GM19452 (cell line): ENCODE results near the gene NREP.
"Not testable (repeated sequence)": the region's sequence is repeated elsewhere in the genome, so short reads cannot be mapped to it uniquely, and the experiment has no call there.

Experiments used
- ATAC-seq: cut with Tn5 transposase; IDR thresholded peaks from one replicate; pipeline ENCODE4 v1.9.1; 2021; ENCODE audit not compliant: unreplicated experiment

NREP gene

DNA sequence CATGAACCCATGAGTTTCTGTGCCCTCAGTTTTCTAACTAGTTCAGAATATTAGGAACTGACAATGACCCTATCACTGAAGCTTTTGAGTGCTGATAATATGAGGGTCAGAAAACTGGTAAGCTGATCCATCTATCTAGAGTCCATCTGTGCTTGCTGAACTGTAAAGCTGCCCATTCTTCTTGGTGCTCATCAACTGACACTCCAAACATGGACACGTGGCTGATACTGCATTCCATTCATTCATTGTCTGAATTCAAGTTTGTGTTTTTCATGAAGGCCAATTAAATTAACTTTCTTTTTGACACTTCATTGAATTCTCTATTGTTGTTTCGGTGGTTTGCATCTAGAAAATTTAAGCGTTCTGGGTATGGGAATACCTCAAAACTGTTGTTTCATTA lies 17.6 kb downstream of the NREP start:
- no peak for ATAC-seq

DNA sequence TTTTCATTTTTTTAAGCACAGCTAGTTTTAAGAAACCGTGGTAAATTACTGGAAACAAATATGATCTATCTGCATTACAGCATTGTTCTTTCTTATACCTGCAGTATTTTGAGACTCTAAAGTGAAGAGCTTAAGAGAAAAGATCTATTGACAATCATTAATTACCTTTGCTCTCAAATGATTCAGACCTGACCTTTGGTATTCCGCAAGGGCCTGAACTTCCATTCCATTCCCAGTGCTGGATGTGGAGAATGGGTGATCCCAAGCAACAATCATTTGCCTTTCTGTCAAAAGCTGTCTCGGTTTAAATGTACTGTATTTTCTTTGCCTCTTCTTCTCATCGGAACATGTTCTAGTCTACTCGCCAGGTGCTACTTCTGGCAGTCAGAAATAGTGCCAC lies 18.9 kb downstream of the NREP start:
- no peak for ATAC-seq

DNA sequence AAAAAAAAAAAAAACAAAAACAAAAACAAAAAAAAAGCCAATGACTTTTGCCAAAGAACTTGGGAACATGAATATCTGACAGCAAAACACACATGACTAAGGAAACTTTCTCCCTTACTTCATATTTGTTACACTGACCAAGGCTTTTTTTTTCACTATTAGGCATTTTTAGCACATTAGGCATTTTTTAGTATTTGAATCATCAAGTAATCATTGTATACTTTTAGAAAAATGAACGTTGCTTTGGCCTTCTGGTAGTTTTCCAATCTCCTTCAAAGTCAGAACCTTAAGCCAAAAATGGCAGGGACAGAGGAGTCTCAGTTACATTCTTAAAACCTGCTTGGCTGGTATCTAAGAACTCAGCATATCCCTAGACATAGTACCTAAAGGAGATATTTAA lies 19.3 kb downstream of the NREP start:
- ATAC-seq: no peak

DNA sequence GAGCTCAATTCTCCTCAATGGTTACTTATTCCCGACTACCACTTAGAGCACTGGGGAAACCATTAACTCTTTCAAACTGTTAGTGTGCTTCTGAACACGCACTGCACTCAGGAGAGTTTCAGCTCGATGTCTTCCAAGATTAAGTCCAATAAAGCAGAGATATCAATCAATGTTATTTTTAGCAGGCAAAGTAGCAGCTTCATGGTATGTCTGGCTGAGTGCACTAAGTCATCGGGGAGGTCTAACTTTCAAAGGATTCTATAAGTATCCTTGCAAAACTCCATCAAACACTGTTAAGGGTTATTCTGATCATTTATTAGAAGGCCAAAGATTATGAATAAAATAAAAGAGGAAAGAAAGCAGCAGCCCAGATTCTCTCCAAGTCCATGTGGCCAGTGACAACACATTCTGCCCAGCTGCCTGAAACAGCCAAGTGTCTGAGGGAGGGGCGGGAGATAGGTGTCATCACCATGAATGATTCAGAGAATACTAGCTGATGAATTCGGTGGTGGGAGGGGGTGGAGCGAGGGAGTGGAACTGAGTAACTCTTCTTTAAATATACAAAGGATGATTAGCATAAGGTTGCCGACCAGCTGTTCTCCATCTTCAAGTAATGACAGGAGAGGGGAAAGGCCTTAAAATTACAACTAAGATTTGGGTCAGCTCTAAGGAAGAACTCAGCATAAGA lies 21.3 kb downstream of the NREP start:
- no peak for ATAC-seq

DNA sequence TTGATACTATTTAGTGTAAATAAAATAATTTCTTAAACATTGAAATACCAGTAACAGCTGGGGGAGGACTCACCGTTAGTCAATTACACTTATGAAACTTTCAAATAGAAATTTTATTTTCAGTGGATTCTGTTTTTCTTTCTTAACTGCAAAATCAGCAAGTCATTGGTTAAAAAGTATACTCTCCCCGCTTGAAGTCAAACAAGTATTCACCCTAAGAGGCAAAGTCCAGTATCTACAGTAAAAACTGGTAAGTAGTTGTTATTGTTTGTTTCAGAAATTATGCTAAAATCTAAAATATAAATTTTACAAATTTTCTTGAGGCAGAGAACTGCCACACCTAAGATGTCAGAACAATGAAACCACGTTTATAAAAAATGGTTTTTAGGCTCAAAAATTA lies 22.4 kb downstream of the NREP start:
- ATAC-seq: no peak

DNA sequence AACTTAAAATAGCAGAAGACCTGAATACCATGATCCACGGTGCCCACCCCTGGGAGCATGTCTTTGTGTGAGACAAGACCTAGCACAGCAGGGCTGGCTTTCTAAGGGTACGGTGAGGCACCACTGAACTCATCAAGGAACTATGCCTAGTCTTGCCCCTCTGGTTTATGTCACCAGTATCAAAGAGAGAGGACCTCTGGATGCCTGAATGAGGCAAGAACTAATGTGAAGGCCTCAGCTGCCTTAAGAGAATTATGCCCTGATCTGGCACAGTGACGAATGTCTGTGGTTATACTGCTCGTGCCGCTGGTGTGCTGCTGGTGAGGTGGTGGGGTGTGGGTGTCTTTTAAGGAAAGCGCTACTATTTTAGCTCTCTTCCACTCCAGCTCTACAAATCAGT lies 23.0 kb downstream of the NREP start:
- no peak for ATAC-seq

DNA sequence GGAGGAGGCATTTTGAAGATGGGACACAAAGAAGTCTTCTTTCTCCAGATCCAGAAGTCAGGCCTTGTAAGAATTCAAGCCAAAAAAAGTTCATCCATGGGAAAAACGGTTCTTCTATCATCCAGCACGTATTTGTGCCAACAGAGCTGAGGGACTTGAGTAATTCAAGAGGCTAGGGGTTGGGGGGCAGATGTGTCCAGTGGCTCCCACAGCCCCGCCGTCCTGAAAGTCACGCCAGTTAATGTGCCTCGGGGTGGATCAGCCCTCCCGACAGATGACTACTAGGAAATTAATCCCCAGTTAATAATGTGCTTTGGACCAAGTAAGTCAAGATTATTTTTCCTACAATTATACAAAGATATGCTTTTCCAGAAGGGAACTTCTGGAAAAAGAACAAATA lies 23.4 kb downstream of the NREP start:
- no peak for ATAC-seq

DNA sequence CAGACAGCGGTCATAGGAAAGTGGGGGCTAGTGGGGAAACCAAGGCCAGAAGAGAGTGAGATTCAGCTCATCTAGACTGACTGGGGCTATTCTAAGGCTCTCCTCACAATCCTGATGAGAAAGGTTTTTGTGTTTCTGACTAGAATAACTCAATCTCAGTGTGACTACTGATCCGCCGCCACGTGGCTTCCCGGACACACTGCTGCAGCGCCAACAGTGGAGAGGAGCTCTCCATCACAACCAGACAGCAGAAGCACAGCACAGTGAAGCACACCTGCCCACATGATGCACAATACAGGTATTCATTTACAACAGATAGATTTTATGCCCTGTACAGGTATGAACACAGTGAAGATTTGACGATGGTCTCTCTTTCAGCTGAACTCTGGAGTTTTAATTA lies 25.4 kb downstream of the NREP start:
- ATAC-seq: no peak

DNA sequence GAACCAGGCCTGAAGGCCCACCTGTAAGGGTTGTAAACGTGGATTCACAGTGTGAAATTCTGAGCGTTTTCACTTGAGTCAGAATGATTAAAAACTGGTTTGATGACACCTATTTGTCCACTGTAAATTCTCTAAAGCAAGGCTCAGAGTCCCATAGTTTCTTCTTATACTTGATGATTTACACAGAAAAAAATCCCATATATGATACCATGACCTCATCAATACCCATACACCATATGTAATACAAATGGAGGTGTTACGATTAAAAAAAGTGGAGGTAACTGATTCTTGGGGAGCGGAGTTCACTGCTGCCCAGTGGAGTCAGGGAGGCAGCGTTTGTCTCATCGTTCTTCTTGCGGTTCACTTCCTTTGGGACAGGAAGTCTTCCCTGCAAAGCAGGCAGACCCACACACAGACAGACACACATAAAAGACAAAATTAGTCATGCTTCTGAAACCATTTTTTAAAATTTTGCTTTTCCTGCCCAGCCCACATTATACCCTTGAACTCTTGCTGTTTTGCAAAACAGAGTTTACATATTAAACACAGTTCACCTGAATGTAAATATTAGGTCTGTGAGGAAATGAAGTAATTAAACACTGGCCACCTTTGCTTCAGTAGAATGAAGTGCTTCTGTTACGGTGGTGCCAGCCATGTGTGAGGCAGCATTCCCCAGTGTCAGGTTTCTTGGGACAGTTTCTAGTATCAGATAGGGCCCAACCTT lies 26.2 kb downstream of the NREP start:
- no peak for ATAC-seq

DNA sequence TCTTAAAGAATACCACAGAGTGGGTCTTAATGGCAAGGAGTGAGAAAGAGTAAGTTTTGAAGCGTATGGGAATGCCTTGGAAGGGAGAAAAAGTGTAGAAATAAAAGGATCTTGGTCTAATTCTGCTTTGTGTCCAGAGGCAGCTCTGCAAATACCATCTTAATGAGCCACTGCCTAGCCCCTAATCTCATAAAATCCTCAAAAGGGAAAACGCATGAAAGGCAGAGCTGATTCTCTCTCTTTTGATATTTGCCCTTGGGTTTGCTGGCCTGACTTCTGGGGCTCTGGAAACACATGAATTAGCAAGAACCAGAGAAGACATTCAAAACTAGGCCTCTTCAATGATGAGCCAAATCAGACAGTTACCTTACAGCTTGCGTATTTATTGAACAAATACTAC lies 28.1 kb downstream of the NREP start:
- no peak for ATAC-seq

DNA sequence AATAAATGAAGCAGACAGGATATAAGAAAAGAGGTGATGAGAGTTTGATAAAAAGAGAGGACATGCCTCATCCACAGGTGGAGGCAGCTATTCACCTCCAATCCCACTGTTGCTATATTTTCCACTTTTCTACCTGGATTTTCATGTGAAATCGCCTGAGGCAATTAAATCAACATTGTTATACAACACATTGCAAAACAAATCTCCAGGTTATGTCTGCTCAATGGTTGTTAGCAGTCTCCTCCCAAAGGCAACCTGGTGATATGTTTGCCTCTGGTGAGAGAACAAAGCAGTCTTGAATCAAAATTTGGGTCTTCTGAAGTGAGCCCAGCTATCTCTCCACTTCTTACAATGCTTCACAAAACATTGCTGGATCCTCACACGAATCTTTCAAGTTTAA lies 30.0 kb downstream of the NREP start:
- no peak for ATAC-seq

DNA sequence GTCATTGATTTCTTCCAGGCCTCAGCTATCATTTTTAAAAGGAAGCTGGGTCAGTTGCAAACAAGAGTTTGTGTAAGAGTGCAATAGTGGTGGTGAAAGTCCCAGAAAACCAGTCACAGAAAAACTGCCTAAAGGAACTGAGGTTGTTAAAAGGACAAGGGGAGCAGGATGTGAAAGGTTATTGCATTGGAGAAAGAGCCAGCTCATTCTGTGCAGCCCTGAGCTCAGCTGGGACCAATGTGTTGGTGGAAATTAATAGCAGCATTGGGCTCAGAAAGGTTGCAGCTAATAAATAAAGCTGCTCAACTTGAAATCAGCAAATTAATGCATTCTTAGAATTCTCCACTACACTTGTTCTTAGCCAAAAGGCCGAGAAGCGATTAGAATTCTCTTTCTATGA lies 34.9 kb downstream of the NREP start:
- ATAC-seq: no peak

DNA sequence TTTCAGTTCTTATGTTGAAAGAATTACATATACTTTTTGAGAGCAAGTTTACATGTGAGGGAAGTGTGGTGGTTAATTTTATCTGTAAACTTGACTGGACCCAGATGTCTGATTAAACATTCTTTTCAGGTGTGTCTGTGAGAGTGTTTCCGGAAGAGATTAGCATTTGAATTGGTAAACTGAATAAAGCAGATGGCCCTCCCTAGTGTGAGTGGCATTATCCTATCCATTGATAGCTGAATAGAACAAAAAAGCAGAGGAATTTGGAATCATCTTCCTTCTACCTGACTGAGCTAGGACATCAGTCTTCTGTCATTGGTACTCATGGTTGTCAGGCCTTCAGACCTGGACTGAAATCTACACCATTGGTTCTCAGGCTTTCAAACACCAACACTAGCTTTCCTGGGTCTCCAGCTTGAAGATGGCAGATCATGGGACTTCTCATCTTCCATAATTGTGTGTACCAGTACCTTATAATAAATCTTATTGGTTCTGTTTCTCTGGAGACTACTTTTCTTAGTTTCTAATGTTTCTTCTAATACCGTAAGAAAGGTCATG lies 36.6 kb downstream of the NREP start:
- ATAC-seq: no peak

DNA sequence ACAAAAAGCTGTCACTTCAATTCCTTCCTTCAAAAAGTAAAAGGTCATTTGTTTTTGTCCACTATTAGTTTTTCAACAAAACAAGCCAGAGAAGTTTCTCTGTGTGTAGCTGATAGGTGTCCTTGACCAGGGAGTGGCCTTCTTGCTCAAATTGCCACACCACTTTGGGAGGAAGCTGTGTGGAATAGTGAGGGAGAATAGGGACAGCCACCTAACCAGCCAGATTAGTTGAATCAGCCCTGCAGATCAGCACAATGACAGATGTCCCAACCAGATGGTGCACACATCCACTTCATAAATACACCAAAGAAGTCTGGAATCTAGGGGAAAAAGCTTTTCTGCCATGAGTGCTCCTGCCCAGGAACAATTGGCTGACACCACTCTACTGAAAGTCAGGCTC lies 37.2 kb downstream of the NREP start:
- ATAC-seq: no peak

DNA sequence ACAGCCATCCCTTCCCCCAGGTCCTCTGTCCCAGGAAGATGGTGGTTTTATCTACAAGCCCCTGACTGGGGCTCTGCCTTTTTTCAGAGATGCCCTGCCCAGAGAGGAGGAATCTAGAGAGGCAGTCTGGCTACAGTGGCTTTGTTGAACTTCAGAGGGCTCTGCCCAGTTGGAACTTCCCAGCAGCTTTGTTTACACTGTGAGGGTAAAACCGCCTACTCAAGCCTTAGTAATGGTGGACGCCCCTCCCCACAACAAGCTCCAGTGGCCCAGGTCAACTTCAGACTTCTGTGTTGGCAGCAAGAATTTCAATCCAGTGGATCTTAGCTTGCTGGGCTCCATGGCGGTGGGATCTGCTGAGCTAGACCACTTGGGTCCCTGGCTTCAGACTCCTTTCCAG lies 40.2 kb downstream of the NREP start:
- ATAC-seq: not testable (repeated sequence)

DNA sequence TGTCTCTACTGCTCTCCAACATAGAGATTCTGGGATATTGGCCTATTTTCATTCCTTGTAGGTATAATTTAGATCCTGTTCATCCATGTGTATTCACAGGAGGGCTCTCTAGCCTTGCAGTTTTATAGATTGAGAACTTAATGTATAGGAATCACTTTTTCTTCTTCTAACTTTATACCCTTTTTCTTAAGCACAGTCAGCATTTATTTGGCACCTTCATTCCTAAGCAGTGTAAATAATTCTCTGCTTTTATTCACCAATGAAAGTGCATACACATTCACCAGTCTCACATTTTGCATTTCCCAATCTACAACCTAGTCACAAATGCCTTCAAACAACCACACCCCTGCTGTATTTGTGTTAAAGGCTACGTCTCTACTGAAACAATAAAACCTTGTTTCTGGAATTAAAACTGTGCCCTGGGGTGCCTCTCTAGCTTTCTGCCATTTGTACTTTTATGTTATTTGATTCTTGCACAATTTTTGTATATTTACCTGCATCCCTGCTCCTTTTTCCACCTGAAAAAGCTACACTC lies 49.3 kb downstream of the NREP start:
- no peak for ATAC-seq

DNA sequence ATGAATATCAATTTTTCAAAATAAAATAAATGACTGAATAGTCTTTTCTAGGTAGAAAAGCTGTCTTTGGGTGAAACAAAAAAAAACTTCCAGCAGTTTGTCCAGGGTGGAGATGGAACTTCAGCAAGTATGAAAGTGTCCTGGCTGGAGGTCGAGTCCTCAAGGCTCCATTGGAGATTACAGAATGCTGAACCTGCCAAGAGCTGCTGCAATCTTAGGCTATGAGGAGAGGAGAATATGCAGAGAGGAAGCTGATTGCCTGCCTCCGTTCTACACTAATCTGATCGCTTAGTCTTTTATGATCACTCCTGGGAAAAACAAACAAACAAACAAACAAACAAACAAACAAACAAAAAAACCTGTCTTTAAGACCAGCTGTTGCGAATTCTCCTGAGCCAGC lies 50.6 kb downstream of the NREP start:
- ATAC-seq: no peak

DNA sequence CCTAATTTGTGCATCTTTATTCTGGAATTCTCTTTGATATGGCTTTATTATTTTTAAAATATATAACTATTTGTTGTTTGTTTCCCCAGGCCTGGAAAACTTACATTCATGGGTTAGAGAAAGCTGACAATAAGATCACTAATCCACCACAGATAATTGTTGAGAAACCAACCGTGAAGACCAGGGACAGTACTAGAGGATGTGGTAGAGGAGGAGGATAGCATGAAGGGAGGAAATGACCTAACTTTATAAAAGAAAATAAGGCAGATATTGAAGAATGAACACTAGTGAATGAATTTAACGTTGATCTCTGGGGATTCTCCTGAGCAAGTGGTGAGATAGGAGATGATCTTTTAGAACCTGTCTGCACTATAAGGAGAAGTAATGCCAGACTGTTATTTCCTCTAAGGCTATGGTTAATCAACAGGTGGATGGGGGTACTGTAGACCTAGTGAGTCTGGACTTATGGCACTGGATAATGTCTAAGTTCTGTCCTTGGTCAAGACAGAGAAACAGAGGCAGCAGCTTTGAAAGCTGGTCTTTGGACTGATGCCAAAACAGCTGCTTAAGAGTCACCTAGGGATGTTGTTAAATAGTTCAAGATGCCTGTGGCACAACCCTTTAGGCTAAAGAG lies 52.4 kb downstream of the NREP start:
- ATAC-seq: no peak

DNA sequence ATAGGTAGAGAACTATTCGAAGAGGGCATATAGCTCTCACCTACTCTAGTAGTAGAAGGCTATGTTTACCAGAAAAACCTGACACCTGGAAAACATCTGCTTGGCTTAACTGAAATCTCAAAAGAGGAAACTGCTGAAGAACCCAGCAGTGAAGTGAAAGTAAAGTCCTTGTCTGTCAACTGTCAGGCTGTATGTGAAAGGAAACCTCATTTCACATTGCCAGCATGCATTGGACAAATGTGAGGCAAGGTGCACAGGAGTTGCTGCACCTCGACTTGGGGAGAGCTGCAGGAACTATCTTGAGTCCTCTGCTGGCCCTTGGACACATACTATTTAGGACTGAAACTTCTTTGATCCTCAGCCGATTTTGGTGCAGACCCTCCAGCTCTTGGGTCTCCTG lies 53.3 kb downstream of the NREP start:
- ATAC-seq: peak; percentile 98

DNA sequence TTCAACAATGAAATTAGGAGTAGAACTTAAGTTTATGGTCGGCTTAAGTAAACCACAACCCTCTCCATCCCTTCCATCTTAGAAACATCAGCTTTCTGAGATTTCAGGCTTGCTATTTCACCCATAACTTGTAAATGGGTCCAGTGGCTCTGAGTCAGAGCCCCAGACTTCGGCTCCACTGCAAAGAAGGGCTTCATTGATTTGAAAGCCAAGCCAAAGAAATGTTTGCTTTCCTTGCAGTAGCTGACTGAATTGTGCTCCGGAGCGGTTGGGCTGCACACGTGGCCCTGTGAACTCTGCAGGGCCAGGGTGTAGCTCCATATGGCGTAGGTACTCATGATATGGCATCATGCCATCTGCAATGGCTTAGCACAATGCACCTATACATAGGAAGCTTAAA lies 57.0 kb downstream of the NREP start:
- ATAC-seq: no peak

DNA sequence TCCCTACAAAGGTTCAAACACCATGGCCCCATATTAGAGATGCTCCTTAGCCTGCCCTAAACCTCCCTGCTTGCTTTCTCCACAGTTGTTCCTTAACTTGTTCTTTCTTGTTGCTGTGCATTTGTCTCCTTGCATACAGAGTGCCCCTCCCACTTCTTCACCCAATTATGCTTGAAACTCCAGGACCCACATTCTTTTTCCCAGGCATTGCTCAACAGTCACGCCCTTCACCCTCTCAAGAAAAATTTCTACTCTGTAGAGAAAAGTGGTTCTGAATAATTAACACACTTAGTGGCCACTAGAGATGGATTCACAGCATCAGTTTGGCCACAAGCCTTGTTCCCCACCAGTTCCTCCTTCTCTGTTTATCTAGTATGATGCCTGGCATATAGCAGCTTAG lies 57.7 kb downstream of the NREP start:
- no peak for ATAC-seq
